HEK293 (cell line): ENCODE results near the gene TLE4.

Experiments
- CTCF ChIA-PET: fragments of 350-600 bp; formaldehyde crosslinking; extraction: SDS; loops from one replicate; lab custom pipeline; 2021; ENCODE audit warnings: antibody characterized with exemption; lab: Yijun Ruan, JAX
- POLR2A ChIA-PET: fragments of 300-600 bp; formaldehyde crosslinking; extraction: SDS; loops from one replicate; lab custom pipeline; 2020; ENCODE audit warnings: antibody characterized with exemption, inconsistent platforms; lab: Yijun Ruan, JAX
- H3K27ac ChIP-seq: fragments of 200-500 bp; sonication (Bioruptor generic); 2 replicates; pipeline ENCODE4 v1.5.1; 2014; ENCODE audit warnings: low read depth, low read length, control low read depth, inconsistent platforms; ENCODE audit errors: extremely low read depth
- H3K36me3 ChIP-seq, 2 experiments: fragments of 200-500 bp in 1 of 2; sonication (Bioruptor generic) in 1 of 2; 1 replicate in 1 of 2; 2 replicates in 1 of 2; pipeline ENCODE4 v1.5.1; 2014 to 2017; ENCODE audit warnings: inconsistent platforms in 2 of 2, low read length in 2 of 2; ENCODE audit not compliant: control insufficient read depth in 2 of 2, insufficient read depth in 1 of 2
- H3K4me1 ChIP-seq: fragments of 200-500 bp; sonication (Bioruptor generic); 2 replicates; pipeline ENCODE4 v1.5.1; 2014; ENCODE audit warnings: mild to moderate bottlenecking, low read length, inconsistent platforms; ENCODE audit not compliant: control insufficient read depth, insufficient read depth
- H3K4me3 ChIP-seq: 2 replicates; pipeline ENCODE4 v1.5.1; 2011; ENCODE audit warnings: low read depth, mild to moderate bottlenecking, control low read depth, low read length, moderate library complexity
- H3K9me3 ChIP-seq: fragments of 200-500 bp; sonication (Bioruptor generic); 2 replicates; pipeline ENCODE4 v1.5.1; 2014; ENCODE audit warnings: low read depth, low read length, inconsistent platforms; ENCODE audit not compliant: control insufficient read depth, insufficient read depth
- BCL11A ChIP-seq: fragments of 450-650 bp; formaldehyde crosslinking; IDR thresholded peaks from 2 replicates; pipeline ENCODE4 v1.5.1; 2016; ENCODE audit warnings: low read depth, missing biosample characterization, missing genetic modification characterization
- GLI2 ChIP-seq: fragments of 450-650 bp; formaldehyde crosslinking; IDR thresholded peaks from 2 replicates; pipeline ENCODE4; 2017; ENCODE audit warnings: missing biosample characterization, missing genetic modification characterization, low read depth, borderline replicate concordance
- KLF10 ChIP-seq: fragments of 450-650 bp; IDR thresholded peaks from 2 replicates; pipeline ENCODE4 v1.5.1; 2018; ENCODE audit warnings: missing biosample characterization, mild to moderate bottlenecking, missing genetic modification characterization
- OVOL3 ChIP-seq: fragments of 450-650 bp; formaldehyde crosslinking; IDR thresholded peaks from 2 replicates; pipeline ENCODE4 v1.5.1; 2016; ENCODE audit warnings: missing biosample characterization, missing genetic modification characterization
- SCRT2 ChIP-seq: fragments of 450-650 bp; formaldehyde crosslinking; IDR thresholded peaks from 2 replicates; pipeline ENCODE4 v1.5.1; 2016; ENCODE audit warnings: missing biosample characterization, missing genetic modification characterization
- SETDB1 ChIP-seq: IDR thresholded peaks from one replicate; pipeline ENCODE4 v1.6.1; 2017; ENCODE audit warnings: mild to moderate bottlenecking, low read length, moderate library complexity, mixed read lengths; ENCODE audit not compliant: insufficient read length
- TRIM28 ChIP-seq: IDR thresholded peaks from 2 replicates; pipeline ENCODE4 v1.6.1; 2011; ENCODE audit warnings: low read length, control low read depth, borderline replicate concordance
- ZEB2 ChIP-seq: fragments of 450-650 bp; formaldehyde crosslinking; IDR thresholded peaks from 2 replicates; pipeline ENCODE4 v1.5.1; 2016; ENCODE audit warnings: missing biosample characterization, missing genetic modification characterization
- ZNF112 ChIP-seq: fragments of 450-650 bp; formaldehyde crosslinking; IDR thresholded peaks from 2 replicates; pipeline ENCODE4 v1.5.0; 2017; ENCODE audit warnings: missing biosample characterization, missing genetic modification characterization
- ZNF132 ChIP-seq: fragments of 450-650 bp; formaldehyde crosslinking; IDR thresholded peaks from 2 replicates; pipeline ENCODE4 v1.5.1; 2017; ENCODE audit warnings: missing biosample characterization, missing genetic modification characterization, borderline replicate concordance
- ZNF16 ChIP-seq: fragments of 450-650 bp; formaldehyde crosslinking; IDR thresholded peaks from 2 replicates; pipeline ENCODE4 v1.5.1; 2016; ENCODE audit warnings: low read depth, missing biosample characterization, missing genetic modification characterization
- ZNF23 ChIP-seq: fragments of 450-650 bp; formaldehyde crosslinking; IDR thresholded peaks from 2 replicates; pipeline ENCODE4 v1.5.1; 2016; ENCODE audit warnings: missing biosample characterization, missing genetic modification characterization, borderline replicate concordance
- ZNF24 ChIP-seq: fragments of 450-650 bp; formaldehyde crosslinking; IDR thresholded peaks from 2 replicates; pipeline ENCODE4 v1.5.1; 2016; ENCODE audit warnings: missing biosample characterization, missing genetic modification characterization
- ZNF341 ChIP-seq: fragments of 450-650 bp; formaldehyde crosslinking; IDR thresholded peaks from 2 replicates; pipeline ENCODE4; 2016; ENCODE audit warnings: low read depth, missing biosample characterization, missing genetic modification characterization
- ZNF350 ChIP-seq: fragments of 450-650 bp; formaldehyde crosslinking; IDR thresholded peaks from 2 replicates; pipeline ENCODE4 v1.5.0; 2017; ENCODE audit warnings: missing biosample characterization, mild to moderate bottlenecking, missing genetic modification characterization
- ZNF510 ChIP-seq: fragments of 450-650 bp; formaldehyde crosslinking; IDR thresholded peaks from 2 replicates; pipeline ENCODE4 v1.5.1; 2018; ENCODE audit warnings: mild to moderate bottlenecking, missing genetic modification characterization, missing biosample characterization; ENCODE audit not compliant: insufficient replicate concordance
- ZNF544 ChIP-seq: fragments of 450-650 bp; formaldehyde crosslinking; IDR thresholded peaks from 2 replicates; pipeline ENCODE4 v1.5.0; 2017; ENCODE audit warnings: missing biosample characterization, missing genetic modification characterization
- ZNF549 ChIP-seq: fragments of 450-650 bp; IDR thresholded peaks from 2 replicates; pipeline ENCODE4 v1.5.1; 2018; ENCODE audit warnings: missing biosample characterization, missing genetic modification characterization, mild to moderate bottlenecking, inconsistent platforms, moderate library complexity
- ZNF585B ChIP-seq: fragments of 450-650 bp; formaldehyde crosslinking; IDR thresholded peaks from 2 replicates; pipeline ENCODE4 v1.5.1; 2016; ENCODE audit warnings: missing biosample characterization, missing genetic modification characterization
- ZNF600 ChIP-seq: fragments of 450-650 bp; formaldehyde crosslinking; IDR thresholded peaks from 2 replicates; pipeline ENCODE4 v1.5.1; 2016; ENCODE audit warnings: missing biosample characterization, missing genetic modification characterization
- ZNF610 ChIP-seq: fragments of 450-650 bp; formaldehyde crosslinking; IDR thresholded peaks from 2 replicates; pipeline ENCODE4 v1.5.1; 2016; ENCODE audit warnings: missing biosample characterization, missing genetic modification characterization, borderline replicate concordance
- ZNF624 ChIP-seq: fragments of 450-650 bp; formaldehyde crosslinking; IDR thresholded peaks from 2 replicates; pipeline ENCODE4 v1.5.1; 2017; ENCODE audit warnings: missing biosample characterization, missing genetic modification characterization
- ZNF664 ChIP-seq: fragments of 450-650 bp; formaldehyde crosslinking; IDR thresholded peaks from 2 replicates; pipeline ENCODE4 v1.5.1; 2016; ENCODE audit warnings: missing biosample characterization, missing genetic modification characterization
- ZNF768 ChIP-seq: fragments of 450-650 bp; formaldehyde crosslinking; IDR thresholded peaks from 2 replicates; pipeline ENCODE4 v1.5.1; 2018; ENCODE audit warnings: missing biosample characterization, mild to moderate bottlenecking, missing genetic modification characterization

Gene TLE4

DNA sequence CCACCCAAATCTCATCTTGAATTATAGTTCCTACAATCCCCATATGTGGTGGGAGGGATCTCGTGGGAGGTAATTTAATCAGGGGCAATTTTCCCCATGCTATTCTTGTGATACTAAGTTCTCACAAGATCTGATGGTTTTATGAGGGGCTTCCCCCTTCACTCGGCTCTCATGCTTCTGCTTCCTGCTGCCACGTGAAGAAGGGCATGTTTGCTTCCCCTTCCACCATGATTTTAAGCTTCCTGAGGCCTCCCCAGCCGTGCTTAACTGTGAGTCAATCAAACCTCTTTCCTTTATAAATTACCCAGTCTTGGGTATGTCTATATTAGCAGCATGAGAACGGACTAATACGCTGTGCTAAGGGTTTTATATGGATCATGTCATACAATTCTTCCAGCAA lies 72.3 kb downstream of the TLE4 start:
- no peaks in the 10 kb centered on the region for H3K9me3 ChIP-seq
- H3K27ac ChIP-seq = no peak overlapping the region
- peaks cover 0 to 32% of the 10 kb centered on the region in 2 experiments; a peak in 1 of 3 replicates for H3K36me3 ChIP-seq
- ChIA-PET POLR2A (no interaction called here), CTCF (no interaction called here)
- no peak for TF ChIP-seq ZNF341 (tag by site-specific recombination)
- TF ChIP-seq ZNF610 (tag by site-specific recombination) = no peak
- TF ChIP-seq SETDB1 = peak; percentile 96
- no peak for TF ChIP-seq ZNF664 (tag by site-specific recombination)
- H3K4me1 ChIP-seq = no peaks in the 10 kb centered on the region
- H3K4me3 ChIP-seq = no peak overlapping the region

DNA sequence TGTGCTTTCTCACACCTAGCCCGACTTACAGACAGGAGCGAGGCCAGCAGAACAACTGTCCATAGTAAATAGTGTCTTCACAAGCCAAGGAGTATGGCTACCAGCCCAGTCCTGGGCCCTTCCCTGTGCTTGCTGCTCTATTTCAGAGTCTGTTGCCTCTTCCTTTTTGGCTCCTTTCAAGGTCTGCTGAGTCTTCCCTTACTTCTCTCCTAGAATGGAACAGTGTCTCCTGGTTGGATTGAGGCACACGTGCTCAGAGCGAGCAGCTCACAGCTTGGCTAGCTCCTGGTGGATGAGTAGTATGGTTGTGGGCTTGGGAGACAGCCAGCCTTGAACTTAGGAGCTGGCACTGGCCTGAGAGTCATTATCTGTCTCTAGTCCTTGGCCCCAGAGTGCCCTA lies 72.8 kb downstream of the TLE4 start:
- H3K27ac ChIP-seq = no peak overlapping the region
- H3K4me1 ChIP-seq = no peaks in the 10 kb centered on the region
- no peak for TF ChIP-seq ZNF624 (tag by site-specific recombination)
- no peak for TF ChIP-seq ZNF768
- TF ChIP-seq ZNF16 = no peak
- TF ChIP-seq ZNF132 = no peak
- TF ChIP-seq BCL11A = no peak
- TF ChIP-seq ZNF112 (tag by site-specific recombination) = no peak
- no peak for TF ChIP-seq ZNF600 (tag by site-specific recombination)
- no peak for TF ChIP-seq ZEB2
- no peak for TF ChIP-seq ZNF585B (tag by site-specific recombination)
- no peak for TF ChIP-seq ZNF510 (tag by site-specific recombination)
- TF ChIP-seq ZNF544 (tag by site-specific recombination) = no peak
- TF ChIP-seq ZNF23 (tag by site-specific recombination) = no peak
- no peak for TF ChIP-seq OVOL3 (tag by site-specific recombination)
- TF ChIP-seq, all 188 proteins: peak for 0
- Histone ChIP-seq H3K36me3 (peaks cover 0 to 32% of the 10 kb centered on the region in 2 experiments; a peak in 1 of 3 replicates), H3K4me3 (no peak overlapping the region), H3K9me3 (no peaks in the 10 kb centered on the region)
- POLR2A ChIA-PET = no interaction called here
- CTCF ChIA-PET = interaction anchor here (0.7 kb wide), 1 partner anchor 27 kb away, joined by 3 read pairs; no protein-coding TSS in a partner anchor

DNA sequence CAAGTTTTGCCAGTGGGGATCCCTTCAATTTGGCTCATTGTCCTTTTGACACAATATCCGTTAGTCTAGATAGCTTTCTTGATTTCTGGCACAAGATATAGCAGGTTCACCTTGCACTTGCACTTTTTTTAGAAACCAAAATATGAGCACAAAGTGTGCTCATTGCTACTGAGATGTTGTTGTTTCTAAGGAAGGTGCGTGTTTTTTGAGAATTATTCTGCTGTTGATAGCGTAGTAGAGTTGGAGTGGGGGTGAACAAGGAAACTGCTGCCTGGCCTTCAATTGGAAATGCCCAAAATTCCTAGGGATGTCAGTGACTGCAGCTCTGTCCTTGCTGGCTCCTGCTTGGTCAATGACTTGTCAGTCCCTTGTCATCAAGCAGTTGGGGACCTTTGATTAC lies 73.3 kb downstream of the TLE4 start:
- no peak overlapping the region for H3K27ac ChIP-seq
- TF ChIP-seq TRIM28 (peak; percentile 56; the same call in 1 of the 2 replicates), SETDB1 (peak; percentile 77), ZNF350 (no peak), ZNF24 (tag by site-specific recombination) (no peak)
- no peaks in the 10 kb centered on the region for H3K9me3 ChIP-seq
- peaks cover 0 to 32% of the 10 kb centered on the region in 2 experiments; a peak in 1 of 3 replicates for H3K36me3 ChIP-seq
- no peaks in the 10 kb centered on the region for H3K4me1 ChIP-seq
- ChIA-PET CTCF (interaction anchor here (0.7 kb wide), 1 partner anchor 27 kb away, joined by 3 read pairs; no protein-coding TSS in a partner anchor), POLR2A (no interaction called here)
- H3K4me3 ChIP-seq = no peak overlapping the region

DNA sequence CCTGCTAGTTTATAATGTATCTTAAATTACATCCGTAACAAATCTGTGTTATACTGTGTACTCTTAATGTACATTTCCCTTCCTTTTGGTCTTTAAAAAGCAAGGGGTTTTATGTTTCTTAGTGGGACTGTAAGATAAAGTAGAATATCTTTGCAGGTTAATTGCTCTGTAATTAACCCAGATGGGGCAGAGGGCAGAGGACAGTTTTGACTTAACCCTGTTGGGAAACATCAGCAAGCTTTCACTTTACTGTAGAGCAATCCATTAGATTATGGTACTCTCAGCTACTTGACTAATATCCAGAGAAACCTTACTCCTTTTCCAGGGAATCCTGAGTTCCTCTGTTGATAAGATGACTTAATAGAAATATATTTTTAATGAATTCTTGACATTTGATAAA lies 74.3 kb downstream of the TLE4 start:
- no peak overlapping the region for H3K4me3 ChIP-seq
- H3K4me1 ChIP-seq = no peaks in the 10 kb centered on the region
- POLR2A ChIA-PET = no interaction called here
- H3K36me3 ChIP-seq = peaks cover 0 to 32% of the 10 kb centered on the region in 2 experiments; a peak in 1 of 3 replicates
- CTCF ChIA-PET = interaction anchor here (1.1 kb wide), 1 partner anchor 21 kb away, joined by 4 read pairs; no protein-coding TSS in a partner anchor
- TF ChIP-seq KLF10 (tag by site-specific recombination) = no peak
- no peak for TF ChIP-seq GLI2 (tag by site-specific recombination)
- TF ChIP-seq SCRT2 = no peak
- no peak for TF ChIP-seq ZNF549 (tag by site-specific recombination)
- no peak overlapping the region for H3K27ac ChIP-seq
- H3K9me3 ChIP-seq = no peaks in the 10 kb centered on the region
